GM12891 (cell line): ENCODE data around the gene SPRN.

ENCODE experiments used
- POLR2A ChIP-seq: IDR thresholded peaks from 2 replicates; pipeline ENCODE4 v1.6.1; 2011; ENCODE audit warnings: low read depth, low read length, control low read depth
- SPI1 ChIP-seq: IDR thresholded peaks from 2 replicates; pipeline ENCODE4 v1.6.1; 2011; ENCODE audit warnings: low read depth, low read length, control low read depth

DNA sequence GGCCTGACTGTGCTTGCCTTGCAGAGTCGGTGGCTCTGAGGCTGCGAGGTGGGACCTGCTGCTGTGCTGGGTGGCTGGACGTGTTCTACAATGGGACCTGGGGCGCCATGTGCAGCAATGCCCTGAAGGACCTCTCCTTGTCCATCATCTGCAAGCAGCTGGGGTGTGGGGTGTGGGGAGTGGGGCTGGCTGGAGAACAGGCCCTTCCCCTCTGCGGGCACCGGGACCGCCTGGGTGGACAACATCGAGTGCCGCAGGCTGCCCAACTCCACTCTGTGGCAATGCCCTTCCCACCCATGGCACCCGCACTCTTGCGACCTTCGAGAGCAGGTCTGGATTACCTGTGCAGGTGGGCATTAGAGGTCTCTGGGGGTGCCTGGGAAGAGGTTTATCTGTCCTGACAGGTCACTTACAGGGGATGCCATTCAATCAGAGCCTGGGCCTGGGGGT, 40.2 kb upstream of the SPRN start:
- TF ChIP-seq POLR2A (no peak), SPI1 (no peak)
